ENCODE results near the gene FAM53B.
"Not testable (repeated sequence)": the region's sequence is repeated elsewhere in the genome, so short reads cannot be mapped to it uniquely, and the experiment has no call there.

Gene FAM53B

DNA sequence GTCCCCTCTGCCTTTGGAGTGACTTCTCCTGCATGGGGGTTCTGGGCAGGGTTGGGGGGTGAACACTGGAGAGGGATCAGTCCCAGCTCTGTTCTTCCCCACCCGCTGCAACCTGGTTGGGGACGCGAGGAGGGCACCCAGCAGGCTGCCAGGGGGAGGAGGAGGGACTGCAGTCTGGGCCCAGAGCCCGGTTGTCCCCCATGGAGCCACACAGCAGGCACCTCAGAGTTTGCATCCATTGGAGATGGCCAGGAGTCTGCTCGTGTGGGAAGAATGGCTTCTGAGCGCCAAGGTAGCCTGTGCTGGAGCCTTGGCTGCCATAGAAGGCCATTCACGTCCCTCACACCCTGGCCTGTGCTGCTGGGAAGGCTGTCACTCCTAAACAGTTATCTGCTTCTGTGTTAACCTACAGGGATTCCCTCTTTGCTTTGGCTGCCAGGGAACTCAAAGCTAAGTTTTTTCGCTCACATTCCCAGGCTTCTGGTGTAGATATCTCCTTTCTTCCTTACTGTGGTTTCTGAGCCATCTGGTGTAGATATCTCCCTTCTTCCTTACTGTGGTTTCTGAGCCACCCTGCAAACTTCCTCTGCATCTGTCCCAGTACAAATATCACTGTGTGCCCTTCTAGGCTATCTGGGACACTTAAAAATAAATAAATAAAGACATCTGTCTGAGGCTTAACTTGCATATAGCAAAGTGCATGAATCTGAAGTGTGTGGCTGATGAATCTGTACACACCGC, 148.9 kb downstream of the FAM53B start:
- no peak for FAIRE-seq

DNA sequence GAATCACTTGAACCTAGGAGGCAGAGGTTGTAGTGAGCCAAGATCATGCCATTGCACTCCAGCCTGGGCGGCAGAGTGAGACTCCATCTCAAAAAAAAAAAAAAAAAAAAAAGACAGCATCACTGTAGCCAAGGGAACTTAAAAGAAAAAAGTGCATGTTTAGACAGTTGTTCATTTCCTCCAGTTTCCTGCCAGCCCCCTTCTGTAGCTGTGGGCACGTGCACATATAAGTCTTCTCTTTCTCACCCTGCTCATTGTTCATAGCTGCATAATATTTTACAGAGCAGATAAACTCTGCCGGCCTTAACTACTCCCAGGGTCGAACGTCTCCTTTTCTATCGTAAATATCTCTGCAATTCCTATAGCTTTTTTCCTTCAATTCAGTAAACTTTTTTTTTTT, 149.9 kb downstream of the FAM53B start:
- no peak for FAIRE-seq

DNA sequence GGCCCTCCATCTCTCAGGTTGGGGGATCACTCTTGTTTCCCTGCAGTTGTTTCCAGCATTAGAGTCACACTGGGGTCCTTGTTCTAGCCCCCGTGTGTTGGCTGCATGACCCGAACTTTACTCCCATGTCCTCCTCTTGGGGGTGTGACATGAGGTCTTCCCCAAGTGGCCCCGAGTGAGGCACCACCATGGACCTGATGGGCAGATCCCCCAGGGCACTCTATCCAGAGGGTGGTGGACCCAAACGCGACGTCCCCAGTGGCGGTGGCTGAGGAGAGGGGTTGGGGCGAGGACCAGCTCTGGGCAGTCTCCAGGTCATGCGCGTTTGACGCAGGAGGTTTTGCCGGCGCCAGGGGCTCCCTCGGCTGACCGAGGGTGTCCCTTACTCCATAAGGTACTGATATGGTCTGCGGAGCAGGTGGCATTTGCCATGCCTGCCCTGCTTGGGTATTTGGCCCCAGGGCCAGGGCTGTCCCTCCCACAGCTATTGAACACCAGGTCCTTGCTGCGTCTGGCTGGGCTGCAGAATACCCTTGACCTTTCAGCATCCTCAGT, 150.7 kb downstream of the FAM53B start:
- FAIRE-seq, result no peak

DNA sequence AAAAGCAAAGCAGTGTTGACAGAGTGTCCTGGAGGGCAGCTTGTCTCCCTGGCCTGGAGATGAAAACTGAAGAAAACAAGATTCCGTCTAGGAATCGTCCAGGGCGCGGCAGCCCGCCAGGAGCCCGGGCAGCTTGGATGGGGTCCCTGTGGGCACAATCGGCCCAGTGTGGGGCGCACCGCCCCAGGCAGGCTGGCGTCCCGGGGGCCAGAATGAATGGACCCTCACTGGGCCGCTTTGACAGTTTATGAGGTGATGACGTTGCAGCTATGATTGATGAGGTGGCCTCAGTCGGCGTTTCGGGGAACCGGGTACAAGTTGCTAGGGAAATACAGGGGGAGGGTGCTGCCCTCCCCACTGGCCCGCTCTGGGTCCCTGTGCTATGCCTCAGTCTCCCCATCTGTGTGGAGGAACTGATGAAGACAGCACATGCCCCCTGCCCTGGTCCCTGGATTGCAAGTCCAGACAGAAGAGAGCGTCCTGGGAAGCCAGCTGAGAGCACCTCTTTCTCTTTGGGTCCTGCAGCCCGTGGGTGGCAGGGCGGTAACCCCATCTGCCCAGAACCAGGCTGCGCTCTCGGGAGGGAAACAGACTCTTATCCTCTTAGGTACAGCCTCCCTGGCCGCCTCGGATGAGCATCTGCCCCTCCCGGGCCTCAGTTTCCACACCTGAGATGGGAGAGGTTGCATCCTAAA, 151.3 kb downstream of the FAM53B start:
- FAIRE-seq, result no peak

DNA sequence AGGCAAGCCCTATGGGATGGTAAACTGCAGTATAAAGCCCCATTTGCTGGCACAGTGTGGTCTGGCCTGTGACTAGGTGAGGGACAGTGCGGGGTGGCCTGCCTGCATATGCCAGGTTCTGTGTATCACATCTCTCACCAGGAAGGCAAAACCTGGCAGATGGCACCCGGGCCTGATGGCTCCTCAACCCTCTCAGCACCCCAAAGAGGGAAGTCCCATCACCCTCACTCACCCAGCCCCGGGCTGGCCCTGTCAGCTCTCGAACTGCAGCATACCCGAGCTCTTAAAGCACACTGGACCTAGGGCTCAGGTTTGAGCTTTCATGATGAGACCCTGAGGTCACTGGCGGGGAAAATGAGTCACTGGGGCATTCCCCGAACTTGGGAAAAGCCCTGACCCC, 152.1 kb downstream of the FAM53B start:
- FAIRE-seq, result no peak

DNA sequence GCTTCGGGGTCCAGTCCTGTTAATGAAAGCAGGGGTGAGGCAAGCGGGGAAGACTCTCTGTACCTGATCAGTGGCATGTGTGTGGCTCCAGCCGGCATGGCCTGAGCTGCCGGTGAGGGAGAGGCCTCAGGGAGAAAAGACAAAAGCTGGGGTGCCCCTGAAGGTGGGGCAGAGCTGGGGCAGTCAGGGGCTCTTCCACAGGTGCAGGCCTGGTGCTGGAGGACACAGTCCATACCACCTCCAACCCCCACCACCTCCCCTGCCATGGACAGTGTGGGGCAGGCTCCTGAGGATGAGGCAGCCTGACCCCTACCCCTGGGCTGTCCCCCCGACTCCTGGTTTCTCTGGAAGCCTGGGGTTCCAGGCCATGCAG, 153.1 kb downstream of the FAM53B start:
- FAIRE-seq, result no peak

DNA sequence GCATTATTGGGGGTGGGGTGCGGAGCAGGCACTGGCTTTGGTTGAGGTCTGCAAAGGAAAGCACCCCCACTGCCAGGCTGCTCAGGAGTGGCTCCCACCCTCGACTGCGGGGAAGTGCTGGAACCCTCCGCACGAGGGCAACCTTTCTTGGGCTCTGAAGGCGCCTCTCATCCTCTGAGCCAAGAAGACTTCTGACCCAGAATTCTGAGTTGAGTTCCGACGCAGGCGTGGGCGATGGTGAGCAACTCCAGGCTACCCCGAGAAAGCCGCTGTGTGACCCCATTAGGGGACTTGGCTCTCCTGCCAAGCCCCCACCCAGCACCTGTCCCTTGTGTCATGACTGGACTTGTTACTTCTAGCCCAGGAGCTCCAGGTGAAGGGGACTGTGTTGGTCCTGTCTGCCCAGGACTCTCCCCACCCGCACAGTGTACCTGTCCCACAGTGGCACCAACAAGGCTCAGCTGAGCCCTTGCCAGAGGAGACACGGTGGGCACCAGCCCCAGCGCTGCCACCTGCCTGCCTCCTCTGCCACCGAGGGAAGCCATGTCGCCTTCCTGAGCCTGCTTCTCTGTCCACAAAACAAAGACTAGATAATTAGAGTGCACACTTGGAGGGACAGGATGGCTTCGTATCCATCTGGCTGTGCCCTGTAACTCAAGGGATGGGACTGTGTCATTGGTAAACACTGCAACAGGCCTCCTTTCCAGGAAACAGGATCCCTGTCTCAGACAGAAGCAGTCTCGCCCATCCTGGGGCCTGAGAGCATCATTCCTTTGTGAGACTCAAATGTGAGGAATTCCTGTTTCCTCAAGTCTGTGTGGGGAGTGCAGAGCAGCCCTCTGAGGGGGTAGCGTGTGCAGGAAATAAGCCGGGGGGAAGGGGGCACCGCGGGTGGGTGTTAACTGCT, 153.7 kb downstream of the FAM53B start:
- no peak for FAIRE-seq

DNA sequence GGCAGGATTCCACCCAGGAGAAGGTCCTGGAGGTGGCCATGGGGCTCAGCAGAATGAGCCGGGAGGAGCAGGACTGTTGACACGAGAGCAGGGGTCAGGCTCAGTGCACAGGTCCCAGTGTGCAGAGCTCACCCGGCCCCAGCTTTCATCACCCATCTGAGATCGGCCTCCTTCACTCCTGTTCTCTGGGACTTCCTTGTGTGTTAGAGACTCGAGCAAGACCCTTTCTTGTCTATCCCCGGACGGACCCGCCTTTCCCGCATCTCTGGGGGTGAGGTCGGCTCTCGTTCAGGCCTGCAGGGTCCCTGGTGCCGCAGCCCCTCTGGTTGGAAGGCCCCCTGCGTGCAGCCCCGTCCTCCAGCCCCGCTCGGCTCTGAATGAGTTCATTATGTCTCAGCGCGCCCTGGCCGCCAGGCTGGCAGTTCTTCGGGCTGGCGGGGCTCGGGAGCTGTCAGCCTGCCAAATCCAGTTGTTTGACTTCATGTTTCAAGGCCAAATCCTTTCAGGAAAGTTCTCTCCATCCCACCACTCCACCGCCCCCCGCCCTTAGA, 154.6 kb downstream of the FAM53B start:
- no peak for FAIRE-seq

DNA sequence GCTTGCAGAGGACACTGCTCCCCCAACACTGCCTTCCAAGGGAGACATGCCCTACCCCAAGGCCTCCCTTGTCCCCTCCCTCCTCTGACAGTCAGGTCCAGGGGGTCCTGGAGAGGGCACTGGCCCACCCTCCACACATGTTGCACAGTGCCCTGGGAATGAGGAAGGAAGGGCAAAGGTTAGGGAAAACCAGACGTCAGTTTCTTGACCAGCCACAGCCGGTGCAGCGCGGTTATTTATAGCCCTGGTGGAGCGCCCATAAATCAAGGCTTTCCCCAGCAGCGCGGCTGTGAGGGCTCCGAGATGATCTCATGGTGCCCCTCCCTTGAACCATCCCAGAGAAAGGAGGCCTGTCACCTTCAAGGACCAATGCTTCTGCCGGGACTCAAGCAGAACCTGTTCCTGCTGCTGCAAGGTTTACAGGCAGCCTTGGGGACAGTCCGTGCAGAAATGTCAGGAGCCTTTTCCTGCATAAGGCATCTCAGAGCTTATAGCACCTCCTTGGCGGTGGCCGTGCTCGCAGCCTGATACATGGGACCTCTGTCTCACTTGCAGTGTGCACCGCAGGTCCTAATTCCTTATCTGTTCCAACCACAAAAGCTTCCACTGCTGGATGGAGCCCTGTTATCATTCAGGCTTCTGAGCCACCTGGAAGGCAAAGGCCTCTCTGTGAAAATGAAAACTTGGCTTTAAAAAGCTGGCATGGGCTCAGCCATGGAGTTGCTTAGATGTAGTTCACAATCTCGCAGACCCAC, 155.3 kb downstream of the FAM53B start:
- no peak for FAIRE-seq

DNA sequence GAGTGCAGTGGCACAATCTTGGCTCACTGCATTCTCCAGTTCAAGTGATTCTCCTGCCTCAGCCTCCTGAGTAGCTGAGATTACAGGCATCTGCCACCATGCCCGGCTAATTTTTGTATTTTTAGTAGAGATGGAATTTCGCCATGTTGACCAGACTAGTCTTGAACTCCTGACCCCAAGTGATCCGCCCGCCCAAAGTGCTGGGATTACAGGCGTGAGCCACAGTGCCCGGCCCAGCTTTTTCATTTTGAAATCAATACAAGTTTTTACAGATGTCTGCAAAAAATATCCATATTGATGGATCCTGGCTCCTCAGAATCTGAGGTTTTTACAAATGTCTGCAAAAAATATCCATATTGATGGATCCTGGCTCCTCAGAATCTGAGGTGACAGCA, 155.8 kb downstream of the FAM53B start:
- FAIRE-seq, result not testable (repeated sequence)

DNA sequence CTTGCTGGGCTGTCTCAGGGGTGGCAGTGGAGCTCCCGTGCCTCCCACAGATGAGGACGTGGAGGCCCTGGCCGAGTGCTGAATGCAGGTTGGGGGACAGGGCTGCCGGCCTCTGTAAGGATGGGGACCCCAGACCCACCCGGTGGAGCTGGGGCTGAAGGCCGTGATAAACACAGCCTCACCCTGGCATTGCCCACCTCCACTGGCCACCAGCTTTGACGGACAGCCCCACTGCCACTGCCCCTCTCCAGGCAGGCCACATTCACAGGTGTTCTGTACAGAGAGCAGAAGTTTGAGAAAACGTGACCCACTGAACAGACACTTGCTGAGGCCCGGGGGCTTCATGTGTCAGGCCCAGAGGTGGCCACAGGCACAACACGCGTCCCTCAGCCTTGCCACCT, 156.4 kb downstream of the FAM53B start:
- FAIRE-seq, result no peak

DNA sequence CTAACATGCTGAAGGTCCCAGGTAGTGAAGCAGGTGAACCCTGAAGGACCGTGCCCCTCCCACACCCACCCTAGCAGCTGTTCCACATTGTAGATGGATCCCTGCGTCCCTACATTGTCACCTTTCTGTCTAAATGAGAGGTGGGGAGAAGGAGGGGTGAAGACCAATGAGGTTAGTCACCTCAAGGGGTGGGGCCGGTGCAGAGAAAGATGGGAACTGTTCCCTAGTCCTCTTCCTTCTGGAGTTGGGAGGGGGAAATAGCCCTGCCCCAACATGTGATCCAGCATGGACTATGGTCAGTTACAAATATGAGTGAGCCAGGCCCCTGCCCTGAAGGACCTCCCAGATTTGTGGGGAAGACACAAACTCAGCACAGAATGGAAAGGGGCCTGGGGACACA, 158.0 kb downstream of the FAM53B start:
- no peak for FAIRE-seq

DNA sequence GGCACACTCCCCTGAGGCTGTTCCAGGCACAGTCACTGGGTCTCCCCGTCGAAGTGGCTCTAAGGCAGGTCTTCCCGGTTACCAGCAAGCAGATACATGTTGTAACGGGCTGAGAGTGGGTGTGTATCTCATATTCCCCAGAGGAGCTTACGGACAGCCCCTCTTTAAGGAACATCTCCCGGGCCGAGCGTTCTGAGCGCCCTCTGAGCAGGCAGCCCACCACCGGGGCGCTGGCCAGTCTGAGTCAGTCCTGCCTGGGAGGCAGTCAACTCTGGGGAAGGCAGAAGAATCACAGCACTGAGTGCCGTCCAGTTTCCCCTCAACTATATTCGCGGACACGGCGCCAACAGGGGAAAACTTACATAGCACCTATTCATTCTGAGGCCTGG, 165.2 kb downstream of the FAM53B start:
- no peak for FAIRE-seq

DNA sequence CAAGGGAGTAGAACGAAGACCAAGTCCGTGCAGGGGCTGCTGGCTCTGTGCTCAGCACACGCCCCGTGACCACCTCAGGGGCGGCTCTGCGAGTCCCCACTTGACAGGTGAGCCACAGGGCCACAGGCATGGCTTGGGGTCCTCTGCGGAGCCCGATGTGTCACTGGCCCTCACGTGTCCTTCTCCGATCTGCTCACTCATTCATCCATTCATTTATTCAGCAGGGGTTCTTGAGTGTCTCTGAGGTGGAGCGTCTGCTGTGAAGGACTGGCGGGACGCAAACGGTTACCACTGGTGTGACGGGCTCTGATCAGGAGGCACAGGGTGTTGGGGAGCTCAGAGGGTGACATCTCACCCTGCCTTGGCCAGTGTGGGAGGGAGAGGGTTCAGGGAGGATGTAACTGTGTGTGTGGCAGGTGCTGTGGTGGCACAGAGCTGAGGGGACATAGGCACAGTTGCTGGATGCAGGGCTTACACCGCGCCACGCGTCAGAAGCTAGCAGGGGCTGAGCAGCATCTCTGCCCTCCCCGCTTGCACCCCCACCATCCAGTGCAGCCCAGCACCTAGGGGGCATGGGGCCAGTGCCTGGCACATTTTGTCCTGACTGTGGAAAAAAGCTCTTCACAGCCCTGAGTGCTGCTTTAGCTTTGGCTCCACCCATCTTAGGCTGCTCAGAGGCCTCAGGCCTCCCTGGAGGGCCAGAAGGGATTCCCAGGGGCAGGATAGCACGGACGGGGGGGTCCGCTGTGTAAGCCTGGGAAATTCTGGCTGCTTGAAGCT, 165.8 kb downstream of the FAM53B start:
- no peak for FAIRE-seq

DNA sequence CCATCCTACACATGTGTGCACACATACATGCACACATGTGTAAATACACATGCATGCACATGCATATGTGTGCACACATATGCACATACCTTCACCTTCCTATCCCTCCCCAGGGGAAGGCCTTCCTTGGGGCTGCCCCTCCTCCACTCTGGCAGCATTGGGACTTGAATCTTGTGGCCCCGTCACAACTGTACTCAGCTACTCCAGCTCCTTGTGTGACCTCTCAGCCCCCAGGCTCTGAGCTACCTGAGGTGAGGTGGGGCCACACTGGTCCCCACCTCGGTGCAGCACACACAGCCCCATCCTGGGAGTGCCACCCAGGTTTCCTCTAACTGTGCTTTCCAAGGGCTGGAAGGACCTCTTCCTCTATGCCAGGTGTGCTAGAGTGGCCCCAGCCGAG, 166.5 kb downstream of the FAM53B start:
- FAIRE-seq, result no peak

DNA sequence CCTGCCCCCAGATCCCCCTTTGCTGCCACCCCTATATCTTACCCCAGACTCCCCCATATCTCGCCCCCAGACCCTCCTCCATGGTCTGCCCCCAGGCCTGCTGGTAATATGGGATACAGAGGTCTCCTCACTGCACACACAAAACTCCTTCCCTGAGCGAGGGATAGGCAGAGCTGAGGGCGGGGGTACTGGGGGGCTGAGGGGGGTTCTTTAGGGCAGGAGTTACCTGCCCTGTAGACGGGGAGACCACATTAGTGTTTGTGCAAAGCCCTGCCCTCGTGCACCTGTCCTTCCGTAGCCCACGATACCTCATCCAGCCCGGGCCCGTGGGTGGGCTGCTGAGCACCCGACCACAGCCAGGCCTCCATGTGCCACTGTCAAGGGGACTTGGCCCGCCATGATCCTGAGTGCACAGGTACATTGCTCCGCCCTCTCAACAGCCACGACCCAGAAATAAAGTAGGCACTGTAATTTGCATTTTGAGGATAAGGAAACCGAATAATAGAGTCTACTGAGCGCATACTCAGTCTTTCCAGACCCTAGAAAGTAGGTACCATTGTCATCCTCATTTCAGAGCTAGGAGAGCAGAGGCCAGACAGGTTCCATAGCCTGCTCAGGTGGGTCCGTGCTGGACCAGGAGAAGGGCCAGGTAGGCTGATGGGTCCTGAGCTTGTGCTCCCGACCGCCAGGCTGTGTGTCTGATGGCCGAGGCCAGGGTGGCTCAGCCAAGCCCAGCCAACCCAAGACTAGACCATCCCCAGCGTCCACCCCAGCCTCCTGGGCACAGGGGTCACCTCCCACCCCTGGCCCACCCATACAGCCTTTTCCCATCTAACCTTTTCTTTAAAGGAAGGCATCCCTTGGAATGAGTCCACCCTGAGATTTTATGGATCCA, 167.4 kb downstream of the FAM53B start:
- no peak for FAIRE-seq

DNA sequence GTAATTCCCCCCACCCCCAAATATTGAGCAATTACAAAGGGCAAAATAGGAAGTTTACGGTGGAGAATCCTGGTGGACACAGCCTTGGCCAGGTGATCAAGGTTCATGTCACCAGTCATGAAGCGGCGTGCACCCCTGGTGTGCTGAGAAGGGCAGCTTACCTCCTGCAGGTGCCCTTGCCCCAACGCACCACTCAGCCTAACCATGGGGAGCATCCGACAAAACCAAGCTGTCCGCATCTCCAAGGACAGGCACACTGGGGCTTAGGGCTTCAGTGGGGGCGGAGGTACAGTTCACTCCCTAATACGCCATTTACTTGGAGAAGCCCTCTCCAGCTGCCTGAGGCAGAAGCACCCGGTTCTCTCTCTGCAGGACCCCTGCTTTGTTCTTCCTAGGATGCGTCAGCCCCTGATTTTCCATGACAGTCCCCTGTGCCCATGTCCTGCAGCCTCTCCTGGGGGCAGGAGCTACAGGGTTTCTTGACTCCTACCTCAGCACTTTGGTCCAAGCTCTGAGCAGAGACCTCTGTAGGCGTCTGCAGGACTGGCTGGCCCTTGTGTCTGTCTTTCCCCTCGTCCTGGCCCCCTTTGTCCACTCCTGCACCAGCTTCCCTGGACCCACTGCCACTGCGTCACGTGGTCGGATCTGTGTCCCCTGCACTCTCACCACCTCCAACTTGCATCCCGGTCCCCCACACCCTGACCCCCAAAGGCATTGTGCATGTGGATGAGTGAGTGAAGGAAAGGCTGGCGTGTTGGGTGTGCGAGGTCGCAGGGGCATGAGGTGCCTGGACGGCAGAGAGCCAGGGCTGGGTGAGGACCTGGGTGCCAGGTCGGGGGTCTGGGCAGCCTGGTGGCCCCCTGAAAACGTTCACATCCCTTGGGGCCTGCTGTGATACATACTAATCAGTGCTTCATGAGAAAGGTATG, 168.8 kb downstream of the FAM53B start:
- FAIRE-seq, result no peak

DNA sequence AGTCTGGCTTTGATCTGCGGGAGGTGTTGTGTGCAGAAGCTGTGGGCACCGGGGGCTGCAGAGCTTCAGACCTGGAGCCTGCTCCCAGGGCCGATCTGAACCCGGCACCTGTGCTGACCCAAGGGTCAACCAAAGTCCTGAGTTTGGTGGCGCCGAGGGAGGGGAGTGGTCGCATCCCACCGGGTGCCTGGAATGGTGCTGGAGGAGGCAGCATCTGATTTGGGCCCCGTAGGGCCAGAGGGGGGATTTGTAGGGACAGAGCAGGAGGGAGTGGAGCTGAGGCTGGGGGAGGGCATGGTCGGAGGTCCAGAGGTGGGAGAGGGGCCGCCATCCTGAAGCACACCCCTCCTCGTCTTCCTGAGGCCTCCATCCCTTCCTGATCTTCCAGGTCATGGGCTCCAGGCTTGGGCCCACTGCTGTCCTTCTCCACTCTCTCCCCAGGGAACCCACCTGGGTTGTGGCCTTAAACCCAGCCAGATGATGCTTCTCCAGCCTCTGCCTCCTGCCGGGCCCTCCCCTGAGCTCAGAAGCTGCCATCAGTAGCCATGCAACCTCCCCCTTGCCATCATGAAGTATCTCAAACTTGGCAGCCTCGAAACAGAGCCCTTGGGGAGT, 169.6 kb downstream of the FAM53B start:
- FAIRE-seq, result no peak

Measured in colon (tissue), 2 donors.